GM13976 (cell line): Measurements from ENCODE around the gene SGMS2.
A peak's percentile ranks its signal among the peaks of the same experiment; 100 is the strongest.

Experiments used
- DNase-seq: peaks from one replicate; pipeline ENCODE4 v3.0.0; 2012; ENCODE audit warnings: low spot score
- CTCF ChIP-seq: IDR thresholded peaks from 2 replicates; pipeline ENCODE4 v1.5.1; 2012; ENCODE audit warnings: borderline replicate concordance, mild to moderate bottlenecking; ENCODE audit not compliant: insufficient read depth; ENCODE audit errors: extremely low read depth, missing control alignments, control extremely low read depth
- in situ Hi-C: fragments of 300-500 bp; cut with MboI; formaldehyde crosslinking; loops from one replicate; pipeline ENCODE4 v1.12.0; 2022; ENCODE audit warnings: low sequenced_read_pairs, mixed read lengths, inconsistent platforms; ENCODE audit not compliant: unreplicated experiment

SGMS2 gene

GRCh38 chr4:107824350-107825071, at the start of gene SGMS2:
Gene SGMS2, plus strand, starts transcription at chr4:107824932. Its CDS starts 70,622 bp downstream, at chr4:107895554.
- in situ Hi-C loops = no loop called here
- no peak for TF ChIP-seq CTCF
- peak; percentile 56 for DNase-seq

- DNase-seq = no peak
- in situ Hi-C loops = no loop called here
- no peak for TF ChIP-seq CTCF
Measured at GRCh38 chr4:107777890-107778289, 46.8 kb upstream of the SGMS2 start.

DNA sequence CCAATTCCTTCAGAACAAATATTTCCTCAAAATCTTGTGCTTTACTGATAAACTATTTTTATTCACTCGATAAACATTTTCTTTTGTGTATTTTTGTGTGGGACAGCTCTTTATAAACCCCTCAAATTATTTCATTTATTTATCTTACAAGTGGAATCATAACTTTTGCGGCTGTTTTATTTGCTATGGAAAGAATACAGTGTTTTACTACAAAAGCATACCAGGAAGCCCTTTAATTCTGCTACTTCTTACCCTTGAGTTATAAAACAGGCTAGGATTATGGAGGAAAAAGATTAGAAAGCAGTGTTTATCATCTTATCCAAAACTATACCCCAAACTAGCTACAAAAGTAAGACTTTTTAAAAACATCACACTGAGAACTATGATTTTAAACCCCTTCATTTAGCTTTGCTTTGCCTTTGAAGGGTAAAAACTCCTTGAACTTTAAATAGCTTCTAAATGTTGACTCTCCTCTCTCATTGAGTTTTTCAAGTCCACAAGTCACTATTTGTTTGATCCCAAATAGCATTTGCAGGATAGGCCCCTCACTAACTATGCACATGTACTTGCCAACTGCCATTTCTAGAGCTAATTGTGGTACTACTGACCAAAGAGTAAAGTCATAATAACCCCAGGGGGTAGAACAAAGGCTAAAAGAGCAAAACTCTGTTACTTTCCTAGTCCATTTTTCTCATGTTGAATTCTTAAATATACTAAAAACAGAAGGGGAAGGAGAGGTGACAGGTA, 45.8 kb upstream of the SGMS2 start:
- in situ Hi-C loops = no loop called here
- DNase-seq = no peak
- TF ChIP-seq CTCF = no peak

DNA sequence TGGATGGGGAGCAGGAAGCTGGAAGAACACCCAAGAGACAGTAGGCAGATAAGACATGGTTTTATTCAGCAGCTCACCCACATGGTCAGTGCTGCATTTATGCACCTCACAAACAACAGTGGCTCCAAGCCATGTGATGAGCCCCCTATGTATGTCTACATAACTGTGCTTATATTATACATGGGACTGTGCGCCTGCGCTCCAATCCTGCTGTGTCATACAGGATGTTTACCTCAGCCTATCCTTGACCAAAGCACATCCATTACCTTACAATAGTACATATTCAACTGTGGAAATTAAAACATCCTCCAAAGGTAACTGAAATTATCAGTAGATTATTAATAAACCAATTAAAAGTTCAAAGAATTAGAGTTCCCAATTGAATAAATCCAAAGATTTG, 44.1 kb upstream of the SGMS2 start:
- DNase-seq = no peak

GRCh38 chr4:107791902-107792301, 32.8 kb upstream of the SGMS2 start:
- no peak for TF ChIP-seq CTCF
- no peak for DNase-seq
- in situ Hi-C loops = no loop called here

More for the DNA sequence above, 44.1 kb upstream of the SGMS2 start:
- in situ Hi-C loops = no loop called here
- no peak for TF ChIP-seq CTCF

GRCh38 chr4:107792711-107793110, 32.0 kb upstream of the SGMS2 start:
- TF ChIP-seq CTCF = no peak
- DNase-seq = no peak
- in situ Hi-C loops = no loop called here
